Endodermal cell (in vitro differentiated cells): ENCODE results near the gene PSENEN. TPM values are rescaled to one million over a fixed set of nuclear protein-coding genes. Genes with fewer than 3 reads are reported as not detected.

Experiments used
- DNase-seq: peaks from one replicate; pipeline ENCODE4 v3.0.0-alpha.2; 2017
- H3K27ac ChIP-seq: 2 replicates; pipeline ENCODE4 v1.5.1; 2013; ENCODE audit warnings: mild to moderate bottlenecking, low read depth, low read length, moderate library complexity
- H3K27me3 ChIP-seq: 2 replicates; pipeline ENCODE4 v1.6.1; 2013; ENCODE audit warnings: mild to moderate bottlenecking, low read length, moderate library complexity; ENCODE audit not compliant: insufficient read depth, control insufficient read depth, poor library complexity, severe bottlenecking
- H3K36me3 ChIP-seq: 2 replicates; pipeline ENCODE4 v1.7.0; 2013; ENCODE audit warnings: mild to moderate bottlenecking, low read length, moderate library complexity; ENCODE audit not compliant: control insufficient read depth, insufficient read depth
- H3K4me1 ChIP-seq: one replicate; pipeline ENCODE4 v1.7.0; 2013; ENCODE audit warnings: low read length; ENCODE audit not compliant: control insufficient read depth, insufficient read depth
- H3K4me3 ChIP-seq: 2 replicates; pipeline ENCODE4 v1.5.1; 2013; ENCODE audit warnings: mild to moderate bottlenecking, low read length, moderate library complexity
- H3K9ac ChIP-seq: 2 replicates; pipeline ENCODE4 v1.6.1; 2013; ENCODE audit warnings: mild to moderate bottlenecking, low read length, moderate library complexity; ENCODE audit not compliant: poor library complexity, severe bottlenecking; ENCODE audit errors: extremely low read depth
- H3K9me3 ChIP-seq: 2 replicates; pipeline ENCODE4 v1.6.1; 2013; ENCODE audit warnings: mild to moderate bottlenecking, low read length, moderate library complexity; ENCODE audit not compliant: control insufficient read depth
- H3K27ac Mint-ChIP-seq: 2 replicates; pipeline ENCODE4 v1.8.0; 2020; ENCODE audit warnings: mixed read lengths
- H3K27me3 Mint-ChIP-seq: 2 replicates; pipeline ENCODE4 v1.8.0; 2021; ENCODE audit warnings: mild to moderate bottlenecking, mixed read lengths; ENCODE audit not compliant: insufficient read depth
- H3K36me3 Mint-ChIP-seq: 2 replicates; pipeline ENCODE4 v1.8.0; 2020; ENCODE audit warnings: low read depth, mixed read lengths
- H3K4me1 Mint-ChIP-seq: 2 replicates; pipeline ENCODE4 v1.8.0; 2020; ENCODE audit warnings: mixed read lengths
- H3K4me3 Mint-ChIP-seq: 2 replicates; pipeline ENCODE4 v1.8.0; 2020; ENCODE audit warnings: mild to moderate bottlenecking, moderate library complexity, mixed read lengths
- H3K9me3 Mint-ChIP-seq: 2 replicates; pipeline ENCODE4 v1.8.0; 2020; ENCODE audit warnings: mild to moderate bottlenecking, mixed read lengths
- WGBS, 2 experiments: methylation state at CpG; one replicate each; pipeline versions ENCODE4 v1.1.5 to v1.1.7; 2013; ENCODE audit warnings: missing lambda C conversion rate in 2 of 2, mixed read lengths in 1 of 2; ENCODE audit not compliant: insufficient coverage in 1 of 2, insufficient read length in 1 of 2; 5-methylcytosine and 5-hydroxymethylcytosine counted together
- total RNA-seq, 2 donors: library from RNA; stranded (reverse); fragmentation: NEBNext Ultra II Directional in 1 of 2; extraction: Animal tissue kit (Norgen Biotek cat#: 25700) in 1 of 2; gene quantifications; 2 replicates in 1 of 2; 3 replicates in 1 of 2; pipeline ENCODE4 v1.2.1, GENCODE V29; 2021
- TF ChIP-seq, protein P1 (sequence below): fragments of 200-600 bp; sonication (generic); conservative IDR thresholded peaks from 2 replicates; pipeline ENCODE4 v1.5.0; 2021; ENCODE audit warnings: antibody characterized with exemption, mild to moderate bottlenecking

The PSENEN gene
- total RNA-seq, 2 donors from 2014 or later: 101 to 109 TPM

- Histone ChIP-seq H3K4me3 (peak within 1 kb of the TSS; percentile 90), H3K27me3 (no peaks in the 10 kb centered on the region), H3K36me3 (peaks cover 8% of the 10 kb centered on the region), H3K9me3 (no peaks in the 10 kb centered on the region), H3K27ac (peak within 1 kb of the TSS; percentile 80), H3K9ac (peak within 1 kb of the TSS; percentile 68), H3K4me1 (peaks cover 13% of the 10 kb centered on the region)
- H3K27ac Mint-ChIP-seq: peak within 1 kb of the TSS; percentile 96
- 0 to 1% methylated on average over 35 to 87 of the region's 109 CpGs for WGBS, 2 experiments
- no peaks in the 10 kb centered on the region for H3K9me3 Mint-ChIP-seq
- no peak for DNase-seq
- H3K36me3 Mint-ChIP-seq: peaks cover 22% of the 10 kb centered on the region
- TF ChIP-seq, protein P1, sequence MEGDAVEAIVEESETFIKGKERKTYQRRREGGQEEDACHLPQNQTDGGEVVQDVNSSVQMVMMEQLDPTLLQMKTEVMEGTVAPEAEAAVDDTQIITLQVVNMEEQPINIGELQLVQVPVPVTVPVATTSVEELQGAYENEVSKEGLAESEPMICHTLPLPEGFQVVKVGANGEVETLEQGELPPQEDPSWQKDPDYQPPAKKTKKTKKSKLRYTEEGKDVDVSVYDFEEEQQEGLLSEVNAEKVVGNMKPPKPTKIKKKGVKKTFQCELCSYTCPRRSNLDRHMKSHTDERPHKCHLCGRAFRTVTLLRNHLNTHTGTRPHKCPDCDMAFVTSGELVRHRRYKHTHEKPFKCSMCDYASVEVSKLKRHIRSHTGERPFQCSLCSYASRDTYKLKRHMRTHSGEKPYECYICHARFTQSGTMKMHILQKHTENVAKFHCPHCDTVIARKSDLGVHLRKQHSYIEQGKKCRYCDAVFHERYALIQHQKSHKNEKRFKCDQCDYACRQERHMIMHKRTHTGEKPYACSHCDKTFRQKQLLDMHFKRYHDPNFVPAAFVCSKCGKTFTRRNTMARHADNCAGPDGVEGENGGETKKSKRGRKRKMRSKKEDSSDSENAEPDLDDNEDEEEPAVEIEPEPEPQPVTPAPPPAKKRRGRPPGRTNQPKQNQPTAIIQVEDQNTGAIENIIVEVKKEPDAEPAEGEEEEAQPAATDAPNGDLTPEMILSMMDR: no peak
- no peaks in the 10 kb centered on the region for H3K27me3 Mint-ChIP-seq
- peak within 1 kb of the TSS; percentile 86 for H3K4me3 Mint-ChIP-seq
- peaks cover 18% of the 10 kb centered on the region for H3K4me1 Mint-ChIP-seq
Measured at GRCh38 chr19:35717665-35718344, 27.6 kb upstream of the PSENEN start, which contains the start of gene KMT2B. Gene KMT2B, plus strand, starts transcription at chr19:35718003. Its CDS starts 16 bp downstream, at chr19:35718019.

- Histone ChIP-seq H3K27me3 (no peaks in the 10 kb centered on the region), H3K4me3 (peak overlapping the region; percentile 90), H3K4me1 (peaks cover 13% of the 10 kb centered on the region), H3K9ac (peak overlapping the region; percentile 68), H3K27ac (no peak overlapping the region), H3K36me3 (peaks cover 15% of the 10 kb centered on the region), H3K9me3 (no peaks in the 10 kb centered on the region)
- Mint-ChIP-seq H3K4me1 (peaks cover 18% of the 10 kb centered on the region), H3K27ac (peak overlapping the region; percentile 48), H3K9me3 (no peaks in the 10 kb centered on the region), H3K4me3 (peak overlapping the region; percentile 86), H3K27me3 (no peaks in the 10 kb centered on the region), H3K36me3 (peaks cover 27% of the 10 kb centered on the region)
- peak; percentile 66 for DNase-seq
- 4 to 9% methylated on average over 21 to 42 of the region's 42 CpGs for WGBS, 2 experiments
- TF ChIP-seq, protein P1: no peak
Measured at GRCh38 chr19:35718345-35719041, 27.0 kb upstream of the PSENEN start.

DNA sequence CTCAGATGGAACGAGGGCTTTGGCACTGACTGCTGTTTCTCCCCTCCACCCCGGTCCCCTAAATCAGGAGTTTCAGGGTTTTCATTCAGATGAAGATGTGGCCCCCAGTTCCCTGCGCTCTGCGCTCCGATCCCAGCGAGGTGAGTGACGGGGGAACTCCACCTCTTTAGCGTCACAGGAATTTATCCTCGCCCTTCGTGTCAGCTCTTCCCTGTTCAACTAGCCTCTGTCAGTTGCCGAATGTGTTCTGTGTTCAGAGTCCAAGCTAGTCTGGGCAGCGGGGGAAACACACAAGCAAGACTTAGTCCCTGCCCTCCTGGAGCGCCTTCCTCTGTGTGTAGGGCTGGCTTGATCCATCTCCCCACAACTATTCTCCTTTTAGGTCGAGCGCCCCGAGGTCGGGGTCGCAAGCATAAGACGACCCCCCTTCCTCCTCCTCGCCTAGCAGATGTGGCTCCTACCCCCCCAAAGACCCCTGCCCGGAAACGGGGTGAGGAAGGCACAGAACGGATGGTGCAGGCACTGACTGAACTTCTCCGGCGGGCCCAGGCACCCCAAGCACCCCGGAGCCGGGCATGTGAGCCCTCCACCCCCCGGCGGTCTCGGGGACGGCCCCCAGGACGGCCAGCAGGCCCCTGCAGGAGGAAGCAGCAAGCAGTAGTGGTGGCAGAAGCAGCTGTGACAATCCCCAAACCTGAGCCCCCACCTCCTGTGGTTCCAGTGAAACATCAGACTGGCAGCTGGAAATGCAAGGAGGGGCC lies 25.9 kb upstream of the PSENEN start:
- peak overlapping the region; percentile 90 for H3K4me3 ChIP-seq
- Mint-ChIP-seq H3K27me3 (no peaks in the 10 kb centered on the region), H3K4me1 (peaks cover 18% of the 10 kb centered on the region), H3K9me3 (no peaks in the 10 kb centered on the region), H3K27ac (peak overlapping the region; percentile 55), H3K36me3 (peaks cover 36% of the 10 kb centered on the region), H3K4me3 (peak overlapping the region; percentile 86)
- TF ChIP-seq, protein P1: no peak
- WGBS, 2 experiments: 91 to 97% methylated on average over 12 to 32 of the region's 32 CpGs
- peaks cover 13% of the 10 kb centered on the region for H3K4me1 ChIP-seq
- H3K36me3 ChIP-seq: peaks cover 25% of the 10 kb centered on the region
- no peak overlapping the region for H3K27ac ChIP-seq
- H3K9ac ChIP-seq: peak overlapping the region; percentile 68
- H3K27me3 ChIP-seq: no peaks in the 10 kb centered on the region
- DNase-seq: no peak
- no peaks in the 10 kb centered on the region for H3K9me3 ChIP-seq
